Stimulated activated naive CD4-positive, alpha-beta T cell (primary cell): ENCODE data around the gene PARP6.
A peak's percentile ranks its signal among the peaks of the same experiment; 100 is the strongest.

ENCODE experiments used
- DNase-seq, 6 experiments: peaks; one replicate each; lab custom pipeline; 2025; lab: John Stamatoyannopoulos, UW

Gene PARP6

GRCh38 chr15:72230197-72231065, 41.9 kb downstream of the PARP6 start:
- DNase-seq = peak; percentile 23 to 68 (median 45)

- peak in 1 of 6 experiments; percentile 37 for DNase-seq
Observed at GRCh38 chr15:72229947-72230196, 42.5 kb downstream of the PARP6 start.

- DNase-seq = peak; percentile 18 to 38 (median 32)
Observed at GRCh38 chr15:72229076-72229946, 43.0 kb downstream of the PARP6 start.

- DNase-seq = no peak
Observed at GRCh38 chr15:72227720-72228119, 44.6 kb downstream of the PARP6 start.

GRCh38 chr15:72227192-72227586, 45.2 kb downstream of the PARP6 start:
- no peak for DNase-seq

GRCh38 chr15:72223278-72223677, 49.1 kb downstream of the PARP6 start:
- no peak for DNase-seq

- DNase-seq = no peak
Observed at GRCh38 chr15:72222393-72222792, 50.0 kb downstream of the PARP6 start.

GRCh38 chr15:72220687-72221086, 51.7 kb downstream of the PARP6 start:
- DNase-seq = no peak

GRCh38 chr15:72217216-72217615, 55.1 kb downstream of the PARP6 start:
- no peak for DNase-seq

- DNase-seq = no peak
Observed at GRCh38 chr15:72216079-72216478, 56.3 kb downstream of the PARP6 start.

GRCh38 chr15:72207558-72208085, 64.7 kb downstream of the PARP6 start:
- no peak for DNase-seq

- no peak for DNase-seq
Observed at GRCh38 chr15:72206677-72207000, 65.7 kb downstream of the PARP6 start.

- DNase-seq = no peak
Observed at GRCh38 chr15:72205896-72206676, 66.3 kb downstream of the PARP6 start.

GRCh38 chr15:72205273-72205672, 67.1 kb downstream of the PARP6 start:
- no peak for DNase-seq

GRCh38 chr15:72203507-72203837, 68.9 kb downstream of the PARP6 start:
- no peak for DNase-seq

- DNase-seq = no peak
Observed at GRCh38 chr15:72202801-72203506, 69.4 kb downstream of the PARP6 start.

- DNase-seq = no peak
Observed at GRCh38 chr15:72202302-72202701, 70.1 kb downstream of the PARP6 start.

GRCh38 chr15:72201391-72201921, 70.9 kb downstream of the PARP6 start:
- DNase-seq = no peak

- DNase-seq = no peak
Observed at GRCh38 chr15:72200395-72201237, 71.7 kb downstream of the PARP6 start.

GRCh38 chr15:72199721-72200212, 72.6 kb downstream of the PARP6 start:
- DNase-seq = peak; percentile 41 to 75 (median 58)

GRCh38 chr15:72199205-72199515, 73.2 kb downstream of the PARP6 start:
- no peak for DNase-seq
